EH (cell line): ENCODE measurements around the gene NEK1.
A peak's percentile ranks its signal among the peaks of the same experiment; 100 is the strongest.

ENCODE experiments used
- DNase-seq: peaks from one replicate; pipeline ENCODE4 v3.0.0-alpha.2; 2015; ENCODE audit warnings: low read depth

The NEK1 gene

DNA sequence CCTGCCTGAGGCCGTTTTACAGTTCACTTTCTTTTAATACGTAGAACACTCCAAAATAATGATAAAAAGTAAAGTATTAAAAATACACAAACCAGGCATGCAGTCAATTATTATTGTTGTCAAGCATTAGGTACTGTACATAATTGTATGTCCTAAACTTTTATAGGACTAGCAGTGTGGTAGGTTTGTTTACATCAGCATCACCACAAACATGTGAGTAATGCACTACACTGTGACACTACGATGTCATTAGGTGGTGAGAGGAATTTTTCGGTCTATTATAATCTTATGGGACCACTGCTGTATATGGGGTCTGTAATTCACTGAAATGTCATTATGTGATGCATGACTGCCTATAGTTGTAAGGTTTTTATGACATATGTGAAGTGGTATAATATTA is 192.1 kb downstream of the NEK1 start:
- peak; percentile 35 for DNase-seq

DNA sequence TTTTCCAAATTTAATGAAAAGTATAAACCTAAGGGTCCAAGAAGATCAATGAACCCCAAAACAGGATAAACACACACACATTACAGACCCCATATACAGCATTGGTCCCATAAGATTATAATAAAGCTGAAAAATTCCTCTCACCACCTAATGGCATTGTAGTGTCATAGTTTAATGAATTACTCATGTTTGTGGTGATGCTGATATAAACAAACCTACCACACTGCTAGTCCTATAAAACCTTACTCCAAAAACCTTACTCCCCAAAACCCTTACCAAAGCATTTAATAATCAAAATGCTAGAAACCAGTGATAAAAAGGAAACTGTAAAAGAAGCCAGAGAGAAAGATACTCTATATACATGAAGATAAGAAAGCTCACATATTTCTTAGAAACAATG is 193.5 kb downstream of the NEK1 start:
- peak; percentile 51 for DNase-seq

DNA sequence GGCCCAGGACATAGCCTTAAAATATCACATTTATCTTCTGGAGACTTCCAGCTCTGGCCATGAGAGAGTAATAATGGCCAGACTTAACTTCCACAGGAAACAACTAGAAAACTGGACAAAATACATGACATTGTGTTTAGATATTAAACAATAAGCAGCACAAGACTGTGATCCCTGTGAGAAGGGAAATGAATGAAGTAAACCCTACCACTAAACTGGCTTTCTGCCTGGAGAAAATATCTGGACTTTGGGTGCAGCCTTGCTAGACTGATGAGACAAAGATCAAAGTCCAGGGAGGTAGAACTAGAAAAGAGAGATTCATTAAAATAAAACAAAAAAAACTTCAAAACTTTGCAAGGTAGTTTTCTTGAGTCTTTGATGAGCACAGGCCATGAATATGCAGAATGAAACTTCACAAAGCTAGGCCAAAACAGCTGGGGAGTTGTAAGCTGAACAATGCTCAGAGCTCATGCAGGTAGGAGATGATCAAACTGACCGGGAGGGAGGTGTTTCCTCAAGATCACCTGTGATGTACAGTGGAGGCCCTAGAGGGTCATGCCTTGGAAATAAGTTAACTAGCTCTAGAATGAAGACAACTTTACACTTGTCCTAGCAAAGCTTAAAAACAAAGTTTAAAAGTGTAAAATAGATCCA is 194.6 kb downstream of the NEK1 start:
- DNase-seq: no peak

DNA sequence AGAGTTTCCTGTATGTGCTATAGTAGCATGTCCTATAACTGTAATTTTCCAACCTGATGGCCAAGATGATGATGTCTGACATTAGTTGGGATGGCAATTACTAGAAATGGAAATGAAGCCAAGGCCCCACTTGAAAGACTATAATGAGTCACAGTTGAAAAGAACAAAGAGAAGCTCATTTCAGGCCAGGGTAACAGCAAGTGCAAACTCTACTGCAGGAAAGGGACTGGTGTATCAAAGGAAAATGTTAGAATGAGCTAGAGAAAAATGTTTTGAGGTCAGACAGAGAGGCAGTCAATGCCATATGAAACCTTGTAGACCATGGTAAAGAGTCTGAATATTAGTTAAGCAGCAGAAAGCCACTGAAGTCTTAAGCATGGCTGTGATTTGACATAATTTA is 195.4 kb downstream of the NEK1 start:
- no peak for DNase-seq

DNA sequence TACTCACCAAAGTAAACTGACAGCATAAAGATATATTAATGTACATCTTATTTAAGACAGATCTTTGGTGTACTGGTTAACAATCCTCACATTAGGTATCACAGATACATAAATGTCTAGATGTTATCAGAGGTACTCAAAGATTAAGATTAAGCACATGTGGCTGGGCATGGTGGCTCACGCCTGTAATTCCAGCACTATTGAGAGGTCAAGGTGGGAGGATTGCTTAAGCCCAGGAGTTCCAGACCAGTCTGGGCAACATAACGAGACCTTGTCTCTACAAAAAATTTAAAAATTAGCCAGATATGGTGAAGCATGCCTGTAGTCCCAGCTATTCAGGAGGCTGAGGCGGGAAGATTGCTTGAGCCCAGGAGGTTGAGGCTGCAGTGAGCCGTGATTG is 195.9 kb downstream of the NEK1 start:
- no peak for DNase-seq

DNA sequence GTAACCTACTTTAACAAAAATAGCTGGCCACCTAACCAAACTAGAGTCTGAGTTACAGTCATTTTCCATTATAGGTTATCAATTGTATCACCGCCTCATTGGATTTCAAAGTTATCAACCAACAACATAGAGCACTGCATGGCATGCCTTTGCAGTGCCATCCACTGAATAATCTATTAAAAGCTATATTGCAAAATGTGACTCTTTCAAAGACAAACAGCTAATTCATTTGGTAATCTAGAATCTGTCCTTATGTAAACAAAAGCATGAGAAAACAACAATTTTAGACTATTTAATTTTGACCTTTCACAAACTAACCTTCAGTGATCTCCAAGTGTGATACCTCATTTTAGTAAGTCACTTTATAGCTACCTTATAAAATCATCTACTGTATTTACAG is 197.5 kb downstream of the NEK1 start:
- no peak for DNase-seq

DNA sequence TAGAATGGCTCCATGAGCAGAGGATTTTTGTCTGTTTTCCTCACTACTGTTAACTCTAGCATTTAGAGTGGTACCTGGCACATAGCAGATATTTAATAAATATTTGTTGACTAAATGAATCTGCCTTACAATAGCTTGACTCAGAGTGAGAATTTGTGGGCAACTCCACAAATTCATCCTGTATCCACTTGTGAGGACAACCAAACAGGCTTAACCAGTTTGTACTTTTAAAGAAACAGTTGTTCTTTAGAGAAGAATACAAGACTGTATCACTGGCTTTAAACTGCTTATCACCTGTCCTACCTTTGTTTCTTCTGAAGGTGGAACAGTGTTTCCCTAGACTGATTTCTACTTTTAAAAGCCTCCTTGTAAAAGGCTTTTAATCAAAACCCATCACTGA is 200.3 kb downstream of the NEK1 start:
- no peak for DNase-seq

DNA sequence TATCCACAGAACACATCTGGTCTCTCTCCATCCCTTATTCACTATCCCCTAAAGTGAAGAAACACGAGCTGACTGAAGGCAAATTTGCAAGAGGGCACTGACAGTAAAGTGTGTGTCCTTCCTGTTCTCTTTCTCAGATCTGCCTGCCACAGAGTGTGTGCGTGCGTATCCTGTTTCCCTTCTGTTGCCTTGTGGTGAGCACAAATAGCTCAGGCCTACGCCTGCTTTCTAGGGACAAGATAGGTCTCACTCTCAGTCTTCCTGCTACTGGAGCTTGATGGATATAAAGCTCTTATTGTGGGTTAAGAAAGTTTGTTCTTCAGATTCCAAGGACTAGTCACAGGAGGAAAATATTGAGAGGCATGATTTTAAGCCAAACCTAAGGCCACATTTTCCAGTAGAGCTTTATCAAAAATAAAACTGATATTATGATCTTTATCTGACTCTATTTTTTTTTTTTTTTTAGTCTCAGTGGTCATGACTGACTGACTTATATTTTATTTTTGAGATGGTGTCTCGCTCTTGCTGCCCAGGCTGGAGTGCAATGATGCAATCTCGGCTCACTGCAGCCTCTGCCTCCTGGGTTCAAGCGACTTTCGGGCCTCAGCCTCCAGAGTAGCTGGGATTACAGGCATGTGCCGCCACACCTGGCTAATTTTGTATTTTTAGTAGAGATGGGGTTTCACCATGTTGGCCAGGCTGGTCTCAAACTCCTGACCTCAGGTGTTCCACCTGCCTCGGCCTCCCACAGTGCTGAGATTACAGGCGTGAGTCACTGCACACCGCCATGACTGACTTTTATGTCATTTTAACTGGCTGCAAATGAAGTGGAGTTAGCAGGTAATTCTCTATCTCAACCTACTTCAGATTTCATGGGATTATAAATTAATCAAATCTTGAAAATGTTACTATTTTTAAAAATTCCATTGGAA is 201.3 kb downstream of the NEK1 start:
- DNase-seq: peak; percentile 93

DNA sequence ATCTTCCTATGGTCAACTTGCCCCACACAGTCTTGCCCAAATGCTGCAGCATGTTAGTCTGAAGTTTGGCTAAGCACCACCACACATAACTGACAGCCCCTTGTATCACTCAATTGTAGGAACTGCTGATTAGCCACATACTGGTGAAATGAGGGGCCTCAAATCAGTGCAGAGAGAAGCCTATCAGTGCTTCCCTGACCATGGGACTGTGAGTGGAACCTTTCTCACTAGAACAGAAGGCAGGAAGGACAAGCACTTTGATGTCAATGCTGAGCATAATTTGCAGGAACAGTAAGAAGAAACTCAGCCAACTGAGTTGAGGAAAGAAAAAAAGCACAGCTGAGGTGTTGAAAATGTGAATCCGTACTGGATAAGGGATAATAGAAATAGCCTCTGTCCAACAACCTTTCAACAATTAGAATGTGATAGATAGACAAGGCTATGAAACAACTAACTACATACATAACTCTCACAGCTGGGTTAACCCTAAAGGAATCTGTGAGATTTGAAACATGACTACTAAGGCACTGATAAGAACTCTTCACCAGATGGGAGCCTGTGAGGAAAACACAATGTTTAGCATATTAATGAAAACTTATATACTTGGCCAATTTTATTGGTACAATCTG is 205.1 kb downstream of the NEK1 start:
- DNase-seq: peak; percentile 30

DNA sequence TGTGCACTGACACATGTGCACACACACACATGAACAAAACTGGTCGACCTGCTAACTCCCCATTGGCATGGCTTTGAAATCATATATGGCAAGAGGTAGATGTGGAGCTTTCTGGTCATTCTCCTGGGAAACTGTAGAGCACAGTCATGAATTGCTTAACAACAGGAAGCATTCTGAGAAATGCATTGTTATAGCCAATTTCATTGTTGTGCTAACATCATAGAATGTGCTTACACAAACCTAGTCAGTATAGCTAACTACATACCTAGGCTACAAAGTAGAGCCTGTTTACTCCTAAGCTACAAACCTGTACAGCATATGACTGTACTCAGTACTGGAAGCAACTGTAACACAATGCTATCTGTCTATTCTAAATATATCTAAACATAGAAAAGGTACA is 207.4 kb downstream of the NEK1 start:
- DNase-seq: peak; percentile 44

DNA sequence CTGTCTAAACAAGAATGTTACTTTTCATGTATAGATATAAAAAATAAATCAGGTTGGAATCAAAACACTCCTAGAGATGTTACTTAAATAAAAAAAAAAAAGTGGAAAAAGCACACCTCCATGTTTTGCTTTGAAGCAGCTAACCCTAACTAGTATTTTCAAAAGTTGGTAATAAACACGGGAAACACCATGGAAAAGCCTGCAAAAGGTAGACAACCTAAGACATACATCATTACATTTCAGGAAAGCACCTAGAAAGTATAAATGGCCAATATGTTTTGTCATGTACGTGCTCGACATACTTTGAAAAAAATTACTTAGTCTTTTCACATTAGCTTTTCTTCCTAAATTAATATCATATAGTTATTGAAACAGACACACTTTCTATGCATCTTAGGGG is 211.6 kb downstream of the NEK1 start:
- no peak for DNase-seq

DNA sequence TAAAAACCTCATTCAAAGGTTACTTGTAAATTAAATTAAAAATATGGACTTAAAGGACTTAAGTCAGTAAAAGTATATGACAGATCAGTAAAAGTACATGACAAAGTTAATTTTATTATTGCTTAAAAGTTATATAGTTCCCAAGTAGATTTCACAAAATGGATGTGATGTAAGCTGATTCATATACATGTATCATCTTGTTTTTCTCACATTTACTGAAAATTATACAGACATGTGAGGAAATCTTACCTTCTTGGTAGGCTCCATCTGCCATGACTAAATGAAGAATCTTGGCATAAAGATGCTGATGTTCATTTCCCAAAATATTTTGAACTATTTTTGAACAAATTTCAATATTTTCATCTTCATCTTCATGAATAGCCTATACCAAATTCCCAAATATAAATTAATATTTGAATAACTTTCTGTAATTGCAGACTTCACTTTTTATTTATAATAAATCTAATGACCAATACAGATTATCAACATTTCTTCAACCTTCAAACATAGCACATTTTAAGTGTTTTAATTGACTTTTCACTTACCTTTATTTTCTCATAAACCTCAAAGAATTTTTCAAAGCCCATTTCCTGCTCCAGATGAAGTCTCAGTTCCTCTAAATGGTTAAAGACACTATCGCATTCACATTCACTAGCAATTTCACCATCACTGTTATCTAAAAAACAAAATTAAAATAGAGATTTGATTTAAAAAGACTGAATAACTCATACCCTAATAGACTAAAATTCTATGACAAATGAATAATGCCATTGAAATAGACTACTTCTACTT is 212.2 kb downstream of the NEK1 start:
- DNase-seq: no peak

DNA sequence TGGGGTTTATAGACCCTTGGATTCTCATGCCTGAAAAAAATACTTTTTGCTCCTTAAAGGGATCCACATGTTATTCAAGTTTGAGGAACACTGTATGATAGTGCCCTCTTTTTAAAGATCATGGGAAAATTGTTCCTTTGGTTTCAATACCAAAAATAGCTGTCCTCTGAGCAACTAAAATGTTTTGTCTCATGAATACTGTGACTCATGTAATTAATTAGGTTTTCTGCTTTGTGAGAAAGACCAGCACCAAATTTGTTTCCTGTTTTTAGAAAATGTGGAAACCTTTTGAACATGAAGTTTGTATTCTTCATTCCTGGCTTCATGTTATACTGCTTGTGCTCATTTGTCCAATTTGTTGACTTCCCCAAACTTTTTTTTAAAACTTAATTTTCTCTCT is 214.1 kb downstream of the NEK1 start:
- peak; percentile 95 for DNase-seq

DNA sequence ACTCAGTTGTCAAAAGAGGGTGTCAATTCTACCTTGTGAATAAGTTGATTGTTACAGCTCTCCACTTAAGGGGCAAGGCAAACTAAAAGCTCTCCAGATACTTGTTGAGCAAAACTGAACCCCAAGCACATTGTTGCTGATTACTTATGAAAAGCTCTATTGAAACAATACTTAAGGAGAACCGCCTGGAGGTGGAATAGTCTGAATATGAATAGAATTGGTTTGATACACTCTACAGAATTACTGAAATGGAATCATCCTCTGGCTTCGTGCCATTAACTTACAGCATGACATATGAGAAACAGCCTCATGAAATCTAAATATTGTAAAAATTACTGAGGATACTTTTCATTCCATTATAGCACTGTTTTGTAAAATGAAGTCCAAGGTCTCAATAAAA is 214.6 kb downstream of the NEK1 start:
- DNase-seq: peak; percentile 78

DNA sequence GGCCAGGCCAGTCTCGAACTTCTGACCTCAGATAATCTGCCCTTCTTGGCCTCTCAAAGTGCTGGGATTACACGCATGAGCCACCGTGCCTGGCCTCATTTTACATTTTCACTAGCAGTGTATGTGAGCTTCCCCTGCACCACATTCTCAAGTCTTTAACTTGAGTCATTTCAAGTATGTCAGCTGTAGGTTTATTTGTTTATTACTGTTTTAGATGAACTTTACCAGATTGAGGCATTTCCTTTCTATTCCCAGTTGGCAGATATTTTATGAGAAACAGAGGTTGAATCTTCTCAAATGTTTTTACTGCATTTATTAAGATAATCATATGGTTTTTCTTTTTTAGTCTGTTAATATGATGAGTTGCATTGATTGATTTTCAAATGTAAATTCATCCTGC is 227.0 kb downstream of the NEK1 start:
- DNase-seq: peak; percentile 86

DNA sequence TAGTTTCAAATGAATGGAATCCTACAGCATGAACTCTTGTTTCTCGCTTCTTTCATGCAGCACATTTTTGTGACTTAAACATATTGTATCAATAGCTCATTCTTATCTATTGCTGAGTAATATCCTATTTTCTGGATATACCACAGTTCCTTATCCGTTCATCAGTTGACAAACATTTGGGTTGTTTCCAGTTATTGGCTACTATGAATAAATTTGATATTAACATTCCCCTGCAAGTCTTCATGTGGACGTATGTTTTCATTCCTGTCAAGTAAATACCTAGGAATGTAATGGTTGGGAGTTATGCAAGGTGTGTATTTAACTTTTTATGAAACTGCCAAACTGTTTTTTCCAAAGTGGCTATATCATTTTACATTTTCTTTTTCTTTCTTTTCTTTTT is 227.6 kb downstream of the NEK1 start:
- DNase-seq: no peak

DNA sequence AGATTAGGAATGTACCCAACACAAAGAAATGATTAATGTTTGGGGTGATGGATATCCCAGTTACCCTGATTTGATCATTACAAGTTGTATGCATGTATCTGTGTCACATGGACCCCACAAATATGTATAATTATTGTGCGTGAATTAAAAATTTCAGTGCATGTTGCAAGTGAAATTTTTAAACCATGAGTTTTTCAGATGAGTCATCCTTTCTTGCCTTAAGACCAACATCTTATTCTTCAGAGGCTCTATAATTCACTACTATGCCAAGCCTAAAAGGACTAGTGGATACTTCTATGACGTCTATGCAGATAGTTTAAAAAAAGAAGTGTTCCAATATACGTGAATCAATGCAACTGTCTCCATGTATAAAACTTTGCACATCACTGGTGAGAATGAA is 228.7 kb downstream of the NEK1 start:
- peak; percentile 96 for DNase-seq

DNA sequence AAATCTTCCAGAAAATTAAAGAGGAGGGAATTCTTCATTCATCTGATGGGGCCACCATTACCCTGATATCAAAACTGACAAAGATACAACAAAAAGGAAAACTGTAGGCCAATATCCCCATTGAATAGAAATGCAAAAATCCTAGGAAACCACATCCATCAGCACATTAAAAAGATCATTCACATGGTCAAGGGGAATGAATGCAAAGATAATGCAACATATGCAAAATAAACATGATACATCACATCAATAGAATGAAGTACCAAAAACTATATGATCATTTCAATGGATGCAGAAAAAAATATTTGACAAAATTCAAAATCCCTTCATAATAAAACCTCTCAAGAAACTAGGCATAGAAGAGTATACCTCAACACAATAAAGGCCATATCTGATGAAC is 232.7 kb downstream of the NEK1 start:
- no peak for DNase-seq

DNA sequence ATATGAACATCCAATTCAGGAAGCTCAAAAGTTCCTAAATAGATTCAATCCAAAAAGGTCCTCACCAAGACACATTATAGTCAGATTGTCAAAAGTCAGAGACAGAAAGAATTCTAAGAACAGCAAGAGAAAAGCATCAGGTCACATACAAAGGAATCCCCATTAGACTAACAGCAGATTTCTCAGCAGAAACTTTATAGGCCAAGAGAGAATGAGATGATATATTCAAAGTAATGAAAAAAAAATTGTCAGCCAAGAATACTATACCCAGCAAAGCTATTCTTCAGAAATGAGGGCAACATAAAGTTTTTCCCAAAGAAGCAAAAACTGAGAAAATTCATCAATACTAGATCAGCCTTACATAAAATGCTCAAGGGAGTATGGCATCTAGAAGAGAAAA is 235.0 kb downstream of the NEK1 start:
- no peak for DNase-seq

DNA sequence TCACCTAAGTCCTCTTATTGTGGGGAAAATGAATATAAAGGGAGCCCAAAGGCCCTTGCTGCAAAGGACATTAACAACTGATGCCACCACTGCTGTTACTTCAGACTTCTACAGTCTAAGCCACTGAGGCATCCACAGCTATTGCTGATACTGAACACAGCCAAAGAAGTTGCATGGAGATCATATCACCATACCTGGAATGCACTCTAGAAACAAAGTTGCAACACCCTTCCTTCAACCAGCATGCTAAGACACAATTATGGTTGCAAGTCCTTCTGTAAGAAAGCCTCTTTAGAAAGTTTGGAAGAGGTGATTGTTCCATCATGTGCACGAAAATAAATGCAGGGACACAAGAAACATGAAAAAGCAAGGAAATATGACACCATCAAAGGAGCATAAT is 236.0 kb downstream of the NEK1 start:
- DNase-seq: no peak

DNA sequence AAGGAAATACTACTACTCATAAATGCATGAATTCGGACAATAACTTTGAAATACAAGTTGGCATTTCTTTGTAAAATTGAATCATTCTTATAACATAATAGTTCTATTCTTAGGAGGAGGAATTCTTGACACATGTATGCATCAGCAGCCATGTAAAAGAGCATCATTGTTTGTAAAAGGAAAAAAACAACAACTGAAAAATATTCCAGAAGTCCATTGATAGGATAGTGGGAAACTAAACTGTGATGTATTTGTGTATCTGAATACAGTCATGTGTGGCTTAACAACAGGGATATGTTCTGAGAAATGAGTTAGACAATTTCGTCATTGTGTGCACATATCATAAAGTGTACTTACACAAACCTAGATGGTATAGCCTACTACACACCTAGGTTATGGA is 239.6 kb downstream of the NEK1 start:
- no peak for DNase-seq

DNA sequence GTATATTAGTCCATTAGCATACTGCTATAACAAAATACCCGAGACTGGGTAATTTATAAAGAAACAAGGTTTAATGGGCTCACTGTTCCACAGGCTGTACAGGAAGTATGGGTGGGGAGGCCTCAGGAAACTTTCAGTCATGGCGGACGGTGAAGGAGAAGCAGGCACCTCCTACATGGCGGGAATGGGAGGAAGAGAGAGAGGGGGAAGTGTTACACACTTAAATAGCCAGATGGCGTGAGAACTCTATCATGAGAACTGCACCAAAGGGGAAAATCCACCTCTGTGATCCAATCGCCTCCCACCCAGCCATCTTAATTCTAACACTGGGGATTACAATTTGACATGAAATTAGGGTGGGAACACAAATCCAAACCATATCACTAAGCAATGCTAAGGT is 242.7 kb downstream of the NEK1 start:
- no peak for DNase-seq
